ENCODE data around the gene ACTG1.
A peak's percentile ranks its signal among the peaks of the same experiment; 100 is the strongest.
"Not testable (repeated sequence)": the region's sequence is repeated elsewhere in the genome, so short reads cannot be mapped to it uniquely, and the experiment has no call there.

The ACTG1 gene

GRCh38 chr17:81531998-81532404 is 19.4 kb upstream of the ACTG1 start:
- DNase-seq, result not testable (repeated sequence)

GRCh38 chr17:81531013-81531412 is 18.4 kb upstream of the ACTG1 start:
- not testable (repeated sequence) for DNase-seq

- no peak for DNase-seq
Observed at GRCh38 chr17:81529437-81529803, 16.8 kb upstream of the ACTG1 start.

- no peak for DNase-seq
Observed at GRCh38 chr17:81528651-81529436, 16.2 kb upstream of the ACTG1 start.

GRCh38 chr17:81528384-81528650 is 15.7 kb upstream of the ACTG1 start:
- DNase-seq, result no peak

- no peak for DNase-seq
Observed at GRCh38 chr17:81527591-81528383, 15.2 kb upstream of the ACTG1 start, which contains the start of gene FSCN2. Gene FSCN2, plus strand, starts transcription at chr17:81528377. Its CDS starts 155 bp downstream, at chr17:81528532.

- DNase-seq, result peak; percentile 60
Observed at GRCh38 chr17:81526662-81527571, 14.3 kb upstream of the ACTG1 start.

GRCh38 chr17:81524865-81525159 is 12.2 kb upstream of the ACTG1 start:
- no peak for DNase-seq

- no peak for DNase-seq
Observed at GRCh38 chr17:81524039-81524864, 11.7 kb upstream of the ACTG1 start.

GRCh38 chr17:81523402-81524038 is 10.9 kb upstream of the ACTG1 start:
- peak; percentile 84 for DNase-seq

- no peak for DNase-seq
Observed at GRCh38 chr17:81522491-81523401, 10.1 kb upstream of the ACTG1 start.

- no peak for DNase-seq
Observed at GRCh38 chr17:81520021-81520901, 7.7 kb upstream of the ACTG1 start.

GRCh38 chr17:81519284-81520020 is 6.9 kb upstream of the ACTG1 start:
- no peak for DNase-seq

- DNase-seq, result no peak
Observed at GRCh38 chr17:81518785-81519283, 6.2 kb upstream of the ACTG1 start.

GRCh38 chr17:81518113-81518784 is 5.7 kb upstream of the ACTG1 start:
- no peak for DNase-seq

- no peak for DNase-seq
Observed at GRCh38 chr17:81517339-81518112, 4.9 kb upstream of the ACTG1 start.

GRCh38 chr17:81517009-81517338 is 4.4 kb upstream of the ACTG1 start:
- no peak for DNase-seq

- no peak for DNase-seq
Observed at GRCh38 chr17:81516439-81516838, 3.8 kb upstream of the ACTG1 start.
